Osteoblast (primary cell): Measurements from ENCODE around the gene HORMAD2. TPM values are rescaled to one million over a fixed set of nuclear protein-coding genes. Genes with fewer than 3 reads are reported as not detected.
A peak's percentile ranks its signal among the peaks of the same experiment; 100 is the strongest.

Source experiments
- DNase-seq: peaks from one replicate; pipeline ENCODE4 v3.0.0; 2011; ENCODE audit warnings: low spot score, mixed read lengths; ENCODE audit not compliant: insufficient read length; ENCODE audit errors: missing footprints
- H2AFZ ChIP-seq: 2 replicates; pipeline ENCODE4 v1.6.0; 2011; ENCODE audit warnings: mild to moderate bottlenecking, low read length
- H3K27ac ChIP-seq: 2 replicates; pipeline ENCODE4 v1.5.1; 2011; ENCODE audit warnings: mild to moderate bottlenecking, low read depth, low read length, moderate library complexity
- H3K27me3 ChIP-seq: 2 replicates; pipeline ENCODE4 v1.6.0; 2012; ENCODE audit warnings: mild to moderate bottlenecking, control low read depth, inconsistent platforms, low read length, moderate library complexity; ENCODE audit not compliant: insufficient read depth
- H3K36me3 ChIP-seq: 2 replicates; pipeline ENCODE4 v1.5.1; 2011; ENCODE audit warnings: mild to moderate bottlenecking, low read length, control low read depth, moderate library complexity; ENCODE audit not compliant: insufficient read depth
- H3K4me1 ChIP-seq: 2 replicates; pipeline ENCODE4 v1.5.1; 2011; ENCODE audit warnings: mild to moderate bottlenecking, low read length, control low read depth, moderate library complexity; ENCODE audit not compliant: insufficient read depth
- H3K4me2 ChIP-seq: 2 replicates; pipeline ENCODE4 v1.6.0; 2011; ENCODE audit warnings: mild to moderate bottlenecking, low read length; ENCODE audit not compliant: insufficient read depth
- H3K4me3 ChIP-seq: fragments of 200-600 bp; sonication (generic); 3 replicates; pipeline ENCODE4 v1.5.1; 2012; ENCODE audit warnings: mild to moderate bottlenecking, low read length, inconsistent platforms; ENCODE audit not compliant: insufficient read depth
- H3K79me2 ChIP-seq: 2 replicates; pipeline ENCODE4 v1.6.0; 2012; ENCODE audit warnings: mild to moderate bottlenecking, low read length, control low read depth, inconsistent platforms; ENCODE audit not compliant: insufficient read depth
- H3K9me3 ChIP-seq: 2 replicates; pipeline ENCODE4 v1.5.1; 2011; ENCODE audit warnings: low read depth, low read length, control low read depth
- H4K20me1 ChIP-seq: 2 replicates; pipeline ENCODE4 v1.6.0; 2012; ENCODE audit warnings: mild to moderate bottlenecking, low read length, control low read depth; ENCODE audit not compliant: insufficient read depth
- CTCF ChIP-seq: IDR thresholded peaks from 2 replicates; pipeline ENCODE4 v1.5.1; 2011; ENCODE audit warnings: mild to moderate bottlenecking, low read depth, low read length, moderate library complexity; ENCODE audit errors: extremely low read depth
- total RNA-seq: library from RNA; depleted of rRNA; stranded (reverse); fragments of >200 nt; gene quantifications from 2 replicates; pipeline ENCODE4 v1.2.3, GENCODE V29; 2012

Gene HORMAD2
- total RNA-seq, 1 donor: under 0.01 TPM

- DNase-seq: no peak
- no peaks in the 10 kb centered on the region for H4K20me1 ChIP-seq
- H3K4me3 ChIP-seq: no peak overlapping the region
- no peaks in the 10 kb centered on the region for H3K36me3 ChIP-seq
- no peaks in the 10 kb centered on the region for H3K79me2 ChIP-seq
- no peaks in the 10 kb centered on the region for H3K9me3 ChIP-seq
- H2AFZ ChIP-seq: no peak overlapping the region
- H3K4me2 ChIP-seq: no peak overlapping the region
- H3K4me1 ChIP-seq: peaks cover 15% of the 10 kb centered on the region
- no peak overlapping the region for H3K27ac ChIP-seq
- no peaks in the 10 kb centered on the region for H3K27me3 ChIP-seq
- TF ChIP-seq CTCF: no peak
Measured at GRCh38 chr22:30123463-30123862, 43.2 kb downstream of the HORMAD2 start.

- H3K4me1 ChIP-seq: peaks cover 24% of the 10 kb centered on the region
- peak overlapping the region; percentile 80 for H3K27ac ChIP-seq
- H3K27me3 ChIP-seq: no peaks in the 10 kb centered on the region
- H3K79me2 ChIP-seq: no peaks in the 10 kb centered on the region
- TF ChIP-seq CTCF: no peak
- no peaks in the 10 kb centered on the region for H3K9me3 ChIP-seq
- peak; percentile 74 for DNase-seq
- H3K36me3 ChIP-seq: no peaks in the 10 kb centered on the region
- H4K20me1 ChIP-seq: no peaks in the 10 kb centered on the region
- no peak overlapping the region for H3K4me3 ChIP-seq
- H3K4me2 ChIP-seq: no peak overlapping the region
- H2AFZ ChIP-seq: no peak overlapping the region
Measured at GRCh38 chr22:30127749-30128166, 47.5 kb downstream of the HORMAD2 start.

GRCh38 chr22:30128511-30128910 lies 48.2 kb downstream of the HORMAD2 start:
- Histone ChIP-seq H4K20me1 (no peaks in the 10 kb centered on the region), H2AFZ (no peak overlapping the region), H3K36me3 (no peaks in the 10 kb centered on the region), H3K4me3 (no peak overlapping the region), H3K4me2 (no peak overlapping the region), H3K9me3 (no peaks in the 10 kb centered on the region), H3K79me2 (no peaks in the 10 kb centered on the region), H3K4me1 (peaks cover 24% of the 10 kb centered on the region), H3K27me3 (no peaks in the 10 kb centered on the region), H3K27ac (peak overlapping the region; percentile 80)
- no peak for DNase-seq
- no peak for TF ChIP-seq CTCF

GRCh38 chr22:30129636-30130035 lies 49.4 kb downstream of the HORMAD2 start:
- DNase-seq: no peak
- peaks cover 24% of the 10 kb centered on the region for H3K4me1 ChIP-seq
- H4K20me1 ChIP-seq: no peaks in the 10 kb centered on the region
- H3K79me2 ChIP-seq: no peaks in the 10 kb centered on the region
- TF ChIP-seq CTCF: no peak
- H2AFZ ChIP-seq: no peak overlapping the region
- peak overlapping the region; percentile 36 for H3K27ac ChIP-seq
- H3K9me3 ChIP-seq: no peaks in the 10 kb centered on the region
- no peak overlapping the region for H3K4me3 ChIP-seq
- H3K27me3 ChIP-seq: no peaks in the 10 kb centered on the region
- H3K4me2 ChIP-seq: no peak overlapping the region
- no peaks in the 10 kb centered on the region for H3K36me3 ChIP-seq
